ENCODE measurements around the gene PRKG2. TPM values are rescaled to one million over a fixed set of nuclear protein-coding genes. Genes with fewer than 3 reads are reported as not detected.

Gene PRKG2
- total RNA-seq, 4 donors from 2014 or later: 13.2 to 49.5 (median 34.1) TPM

- Histone ChIP-seq H3K36me3 (no peaks in the 10 kb centered on the region), H3K27me3 (no peaks in the 10 kb centered on the region), H3K4me3 (no peak overlapping the region), H3K27ac (no peak overlapping the region), H3K4me1 (no peaks in the 10 kb centered on the region), H3K9me3 (no peaks in the 10 kb centered on the region)
- TF ChIP-seq POLR2A (IDR thresholded peaks at IDR 0.05): no peak
- TF ChIP-seq CTCF (IDR thresholded peaks at IDR 0.05): peak in 5 of 6 experiments; percentile 49 to 91 (median 88)
- DNase-seq: peak; percentile 44 to 87 (median 48)
Measured at GRCh38 chr4:81069706-81070331, 145.2 kb downstream of the PRKG2 start.

GRCh38 chr4:81065446-81065845, 149.6 kb downstream of the PRKG2 start:
- no peak overlapping the region for H3K27ac ChIP-seq
- H3K4me3 ChIP-seq: no peak overlapping the region
- DNase-seq: no peak
- no peaks in the 10 kb centered on the region for H3K4me1 ChIP-seq
- TF ChIP-seq CTCF (IDR thresholded peaks at IDR 0.05) (no peak), POLR2A (IDR thresholded peaks at IDR 0.05) (no peak)
- no peaks in the 10 kb centered on the region for H3K36me3 ChIP-seq
- no peaks in the 10 kb centered on the region for H3K9me3 ChIP-seq
- no peaks in the 10 kb centered on the region for H3K27me3 ChIP-seq

- TF ChIP-seq POLR2A (IDR thresholded peaks at IDR 0.05): no peak
- no peak for TF ChIP-seq CTCF (IDR thresholded peaks at IDR 0.05)
- H3K4me3 ChIP-seq: no peak overlapping the region
- H3K27me3 ChIP-seq: no peaks in the 10 kb centered on the region
- no peak for DNase-seq
- no peaks in the 10 kb centered on the region for H3K4me1 ChIP-seq
- H3K27ac ChIP-seq: no peak overlapping the region
- H3K36me3 ChIP-seq: no peaks in the 10 kb centered on the region
- H3K9me3 ChIP-seq: no peaks in the 10 kb centered on the region
Measured at GRCh38 chr4:81062001-81062400, 153.0 kb downstream of the PRKG2 start.

GRCh38 chr4:81061344-81061730, 153.7 kb downstream of the PRKG2 start:
- no peak overlapping the region for H3K27ac ChIP-seq
- H3K4me1 ChIP-seq: no peaks in the 10 kb centered on the region
- no peaks in the 10 kb centered on the region for H3K36me3 ChIP-seq
- no peaks in the 10 kb centered on the region for H3K9me3 ChIP-seq
- H3K4me3 ChIP-seq: no peak overlapping the region
- no peak for DNase-seq
- TF ChIP-seq CTCF (IDR thresholded peaks at IDR 0.05) (no peak), POLR2A (IDR thresholded peaks at IDR 0.05) (no peak)
- no peaks in the 10 kb centered on the region for H3K27me3 ChIP-seq

GRCh38 chr4:81060587-81061343, 154.3 kb downstream of the PRKG2 start:
- H3K27me3 ChIP-seq: no peaks in the 10 kb centered on the region
- TF ChIP-seq CTCF (IDR thresholded peaks at IDR 0.05): no peak
- TF ChIP-seq POLR2A (IDR thresholded peaks at IDR 0.05): no peak
- H3K4me3 ChIP-seq: no peak overlapping the region
- H3K9me3 ChIP-seq: no peaks in the 10 kb centered on the region
- no peak for DNase-seq
- no peaks in the 10 kb centered on the region for H3K4me1 ChIP-seq
- no peak overlapping the region for H3K27ac ChIP-seq
- H3K36me3 ChIP-seq: no peaks in the 10 kb centered on the region
